Regular cardiac myocyte (primary cell): ENCODE measurements around the gene C7orf57. TPM values are rescaled to one million over a fixed set of nuclear protein-coding genes. Genes with fewer than 3 reads are reported as not detected.

Experiments
- total RNA-seq: library from RNA; depleted of rRNA; stranded (reverse); fragments of >200 nt; gene quantifications from 2 replicates; pipeline ENCODE4 v1.2.3, GENCODE V29; 2014

The C7orf57 gene
- total RNA-seq = not detected in 2 replicates

GRCh38 chr7:48035301-48035966 is at the start of gene C7orf57:
C7orf57 (plus strand) TSS chr7:48035543; CDS start chr7:48036309, 766 bp downstream.

GRCh38 chr7:48028938-48029337 is 6.4 kb upstream of the C7orf57 start, which contains the start of gene SUN3:
SUN3 (minus strand) TSS chr7:48029107; CDS start chr7:48028938, 169 bp downstream.

GRCh38 chr7:48089046-48090003 is 54.0 kb downstream of the C7orf57 start, which contains the start of gene UPP1:
UPP1 (plus strand) TSS chr7:48089265; CDS start chr7:48094784, 5,519 bp downstream.

Other genes with a start within 250 kb of the C7orf57 start
- gene PKD1L1, start 87.1 kb upstream of the C7orf57 start, total RNA-seq = 0.19 and 0.28 TPM in 2 replicates
- 15.2 and 19.2 TPM in 2 replicates for gene HUS1, start 55.9 kb upstream of the C7orf57 start, total RNA-seq
- gene SUN3, start 6.4 kb upstream of the C7orf57 start, total RNA-seq = not detected in 2 replicates
- gene UPP1, start 53.7 kb downstream of the C7orf57 start, total RNA-seq = 9.0 and 14.4 TPM in 2 replicates
- under 0.01 and 0.56 TPM in 2 replicates for gene ABCA13, start 135.9 kb downstream of the C7orf57 start, total RNA-seq